ENCODE results near the gene SLC9A5.

Gene SLC9A5

DNA sequence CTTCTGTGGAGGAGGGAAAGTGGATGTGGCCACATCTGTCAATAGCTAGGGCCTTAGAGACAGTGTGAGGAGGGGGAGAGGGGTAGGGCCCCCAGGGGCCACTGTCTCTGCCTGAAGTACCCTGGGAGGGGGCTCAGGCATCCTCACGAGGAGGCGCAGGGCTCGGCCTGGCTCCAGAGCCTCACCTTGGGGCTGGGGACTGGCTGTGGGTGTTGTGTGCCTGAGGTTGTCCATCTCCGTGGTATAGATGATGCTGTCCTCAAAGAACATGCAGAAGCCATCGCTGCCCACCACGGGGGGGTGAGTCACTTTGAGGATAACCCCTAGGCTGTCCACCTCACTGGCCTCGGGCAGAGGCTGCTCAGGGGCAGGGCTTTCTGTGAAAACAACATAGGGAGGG is 42.7 kb downstream of the SLC9A5 start:
- H3K36me3 ChIP-seq = no peaks in the 10 kb centered on the region
- H3K4me3 ChIP-seq (ENCODE audit: low read depth, low read length) = no peak overlapping the region
- no peak for DNase-seq
- no peaks in the 10 kb centered on the region for H3K27me3 ChIP-seq
- H3K4me1 ChIP-seq = no peaks in the 10 kb centered on the region
- no peak for TF ChIP-seq CTCF (IDR thresholded peaks at IDR 0.05; ENCODE audit: low read depth, low read length)
- no peaks in the 10 kb centered on the region for H3K9me3 ChIP-seq

DNA sequence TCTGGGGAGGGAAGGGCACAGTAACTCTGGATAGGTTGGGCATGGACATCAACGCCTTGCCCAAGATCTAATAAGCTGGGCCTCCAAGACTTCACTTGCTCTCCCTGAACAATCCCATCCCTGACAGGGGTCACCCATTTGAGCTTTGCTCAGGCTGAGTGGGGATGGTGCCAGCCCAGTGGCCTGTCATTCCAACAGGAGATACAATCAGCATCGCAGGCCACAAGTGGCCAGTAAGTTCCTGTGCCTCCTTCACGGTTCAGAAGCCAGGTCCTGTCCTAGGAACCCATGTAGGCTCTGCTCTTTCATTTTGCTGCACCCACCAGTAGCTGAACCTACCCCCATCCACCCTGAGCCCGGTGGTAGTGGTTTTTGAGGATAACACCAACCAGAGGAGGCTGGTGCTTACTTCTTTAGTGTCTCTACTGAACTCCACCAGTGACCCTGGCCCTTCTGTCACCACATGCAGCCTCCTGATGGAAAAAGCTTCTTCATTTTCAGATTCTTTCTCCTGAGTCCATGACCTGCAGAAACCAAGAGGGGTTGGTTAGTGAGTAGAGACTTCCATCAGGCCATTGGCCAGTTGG is 45.5 kb downstream of the SLC9A5 start:
- Histone ChIP-seq H3K4me3 (ENCODE audit: low read depth, low read length) (no peak overlapping the region), H3K4me1 (no peaks in the 10 kb centered on the region), H3K27me3 (no peaks in the 10 kb centered on the region), H3K36me3 (no peaks in the 10 kb centered on the region), H3K9me3 (no peaks in the 10 kb centered on the region)
- DNase-seq = no peak
- no peak for TF ChIP-seq CTCF (IDR thresholded peaks at IDR 0.05; ENCODE audit: low read depth, low read length)

DNA sequence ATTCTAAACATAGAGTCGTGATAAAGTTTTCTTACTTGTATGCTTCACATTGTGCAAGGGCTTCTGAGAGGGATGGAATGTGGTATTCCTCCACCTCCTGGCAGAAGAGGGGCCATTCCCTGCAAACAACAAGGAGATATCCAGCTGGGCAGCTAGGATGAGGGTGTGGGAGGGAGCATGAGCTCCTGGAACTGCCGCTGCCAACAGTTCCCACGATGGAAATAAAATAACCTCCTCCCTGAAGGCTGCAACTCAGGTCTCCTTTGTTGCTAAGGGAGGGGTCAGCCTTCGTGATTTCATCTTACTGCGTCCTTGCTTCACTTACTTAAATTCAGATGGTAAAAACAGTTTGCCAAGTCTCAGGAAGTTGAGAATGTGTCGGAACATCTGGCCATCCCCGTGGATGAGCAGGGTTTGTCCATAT is 46.2 kb downstream of the SLC9A5 start:
- Histone ChIP-seq H3K27me3 (no peaks in the 10 kb centered on the region), H3K4me1 (no peaks in the 10 kb centered on the region), H3K4me3 (ENCODE audit: low read depth, low read length) (no peak overlapping the region), H3K9me3 (no peaks in the 10 kb centered on the region), H3K36me3 (no peaks in the 10 kb centered on the region)
- no peak for TF ChIP-seq CTCF (IDR thresholded peaks at IDR 0.05; ENCODE audit: low read depth, low read length)
- no peak for DNase-seq

DNA sequence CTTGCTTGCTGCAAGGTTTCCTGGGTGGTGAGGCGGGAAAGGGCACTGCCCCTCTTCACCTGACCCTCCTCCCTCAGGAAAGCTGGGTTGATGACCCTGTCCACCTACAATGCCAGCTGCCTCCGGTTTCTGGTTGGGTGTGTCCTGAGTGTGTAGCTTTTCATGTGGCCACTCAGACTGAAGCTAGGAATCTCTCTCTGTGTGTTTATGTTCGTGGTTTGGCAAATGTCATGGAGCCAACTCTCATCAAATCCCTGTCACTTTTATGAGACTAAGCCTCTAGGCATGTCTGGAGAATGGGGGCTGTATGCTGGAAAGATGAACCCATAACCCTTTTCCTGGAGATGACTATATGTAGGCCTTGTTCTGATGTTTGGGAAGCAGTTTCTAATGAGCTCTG is 47.6 kb downstream of the SLC9A5 start:
- no peaks in the 10 kb centered on the region for H3K9me3 ChIP-seq
- no peaks in the 10 kb centered on the region for H3K27me3 ChIP-seq
- DNase-seq = no peak
- H3K4me1 ChIP-seq = no peaks in the 10 kb centered on the region
- H3K36me3 ChIP-seq = no peaks in the 10 kb centered on the region
- no peak for TF ChIP-seq CTCF (IDR thresholded peaks at IDR 0.05; ENCODE audit: low read depth, low read length)
- no peak overlapping the region for H3K4me3 ChIP-seq (ENCODE audit: low read depth, low read length)

DNA sequence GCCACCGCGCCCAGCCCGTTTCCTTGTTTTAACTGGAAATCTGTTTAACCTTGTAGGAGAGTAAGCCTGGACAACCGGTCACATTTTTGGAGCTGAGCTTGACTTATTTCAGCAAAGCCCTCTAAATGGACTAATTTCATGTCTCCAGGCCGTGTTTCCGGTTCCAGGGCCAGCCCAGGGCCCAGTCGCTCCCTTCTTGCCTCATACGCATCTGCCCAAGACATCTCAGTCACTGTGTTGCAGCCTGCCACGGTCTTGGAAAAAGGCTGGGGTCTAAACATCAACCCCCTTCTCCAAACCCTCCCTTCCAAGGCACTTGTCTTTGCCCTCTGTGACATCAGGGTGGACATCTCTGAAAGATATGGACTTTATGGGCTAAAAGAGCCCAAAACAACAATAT is 49.5 kb downstream of the SLC9A5 start:
- H3K9me3 ChIP-seq = no peaks in the 10 kb centered on the region
- H3K4me1 ChIP-seq = no peaks in the 10 kb centered on the region
- no peak for DNase-seq
- TF ChIP-seq CTCF (IDR thresholded peaks at IDR 0.05; ENCODE audit: low read depth, low read length) = no peak
- no peaks in the 10 kb centered on the region for H3K36me3 ChIP-seq
- H3K4me3 ChIP-seq (ENCODE audit: low read depth, low read length) = no peak overlapping the region
- H3K27me3 ChIP-seq = no peaks in the 10 kb centered on the region

GRCh38 chr16:67299269-67299668 is 50.5 kb downstream of the SLC9A5 start:
- no peak overlapping the region for H3K4me3 ChIP-seq (ENCODE audit: low read depth, low read length)
- no peaks in the 10 kb centered on the region for H3K4me1 ChIP-seq
- no peak for TF ChIP-seq CTCF (IDR thresholded peaks at IDR 0.05; ENCODE audit: low read depth, low read length)
- H3K27me3 ChIP-seq = no peaks in the 10 kb centered on the region
- no peak for DNase-seq
- H3K9me3 ChIP-seq = no peaks in the 10 kb centered on the region
- H3K36me3 ChIP-seq = no peaks in the 10 kb centered on the region

Measured in BE2C (cell line).